HEK293 (cell line): ENCODE measurements around the gene KDM4C.

ENCODE experiments used
- CTCF ChIA-PET: fragments of 350-600 bp; formaldehyde crosslinking; extraction: SDS; loops from one replicate; lab custom pipeline; 2021; ENCODE audit warnings: antibody characterized with exemption; lab: Yijun Ruan, JAX
- POLR2A ChIA-PET: fragments of 300-600 bp; formaldehyde crosslinking; extraction: SDS; loops from one replicate; lab custom pipeline; 2020; ENCODE audit warnings: antibody characterized with exemption, inconsistent platforms; lab: Yijun Ruan, JAX
- H3K27ac ChIP-seq: fragments of 200-500 bp; sonication (Bioruptor generic); 2 replicates; pipeline ENCODE4 v1.5.1; 2014; ENCODE audit warnings: low read depth, low read length, control low read depth, inconsistent platforms; ENCODE audit errors: extremely low read depth
- H3K36me3 ChIP-seq, 2 experiments: fragments of 200-500 bp in 1 of 2; sonication (Bioruptor generic) in 1 of 2; 1 replicate in 1 of 2; 2 replicates in 1 of 2; pipeline ENCODE4 v1.5.1; 2014 to 2017; ENCODE audit warnings: inconsistent platforms in 2 of 2, low read length in 2 of 2; ENCODE audit not compliant: control insufficient read depth in 2 of 2, insufficient read depth in 1 of 2
- H3K4me1 ChIP-seq: fragments of 200-500 bp; sonication (Bioruptor generic); 2 replicates; pipeline ENCODE4 v1.5.1; 2014; ENCODE audit warnings: mild to moderate bottlenecking, low read length, inconsistent platforms; ENCODE audit not compliant: control insufficient read depth, insufficient read depth
- H3K4me3 ChIP-seq: 2 replicates; pipeline ENCODE4 v1.5.1; 2011; ENCODE audit warnings: low read depth, mild to moderate bottlenecking, control low read depth, low read length, moderate library complexity
- H3K9me3 ChIP-seq: fragments of 200-500 bp; sonication (Bioruptor generic); 2 replicates; pipeline ENCODE4 v1.5.1; 2014; ENCODE audit warnings: low read depth, low read length, inconsistent platforms; ENCODE audit not compliant: control insufficient read depth, insufficient read depth
- EGR2 ChIP-seq: fragments of 450-650 bp; formaldehyde crosslinking; IDR thresholded peaks from 2 replicates; pipeline ENCODE4 v1.5.1; 2016; ENCODE audit warnings: low read depth, missing biosample characterization, missing genetic modification characterization
- GFI1B ChIP-seq: fragments of 450-650 bp; formaldehyde crosslinking; IDR thresholded peaks from 2 replicates; pipeline ENCODE4 v1.5.1; 2016; ENCODE audit warnings: missing biosample characterization, missing genetic modification characterization
- GLI2 ChIP-seq: fragments of 450-650 bp; formaldehyde crosslinking; IDR thresholded peaks from 2 replicates; pipeline ENCODE4; 2017; ENCODE audit warnings: missing biosample characterization, missing genetic modification characterization, low read depth, borderline replicate concordance
- MZF1 ChIP-seq: fragments of 450-650 bp; formaldehyde crosslinking; IDR thresholded peaks from 2 replicates; pipeline ENCODE4 v1.5.1; 2017; ENCODE audit warnings: missing biosample characterization, missing genetic modification characterization, borderline replicate concordance
- OSR2 ChIP-seq: fragments of 450-650 bp; formaldehyde crosslinking; IDR thresholded peaks from 2 replicates; pipeline ENCODE4 v1.5.1; 2016; ENCODE audit warnings: missing biosample characterization, missing genetic modification characterization
- SALL2 ChIP-seq: fragments of 450-650 bp; formaldehyde crosslinking; IDR thresholded peaks from 2 replicates; pipeline ENCODE4 v1.5.0; 2017; ENCODE audit warnings: missing biosample characterization, mild to moderate bottlenecking, missing genetic modification characterization, borderline replicate concordance
- TRIM28 ChIP-seq: IDR thresholded peaks from 2 replicates; pipeline ENCODE4 v1.6.1; 2011; ENCODE audit warnings: low read length, control low read depth, borderline replicate concordance
- YY1 ChIP-seq: fragments of 450-650 bp; formaldehyde crosslinking; IDR thresholded peaks from 2 replicates; pipeline ENCODE4 v1.5.1; 2018; ENCODE audit warnings: missing biosample characterization, missing genetic modification characterization
- ZBTB1 ChIP-seq: fragments of 450-650 bp; formaldehyde crosslinking; IDR thresholded peaks from 2 replicates; pipeline ENCODE4 v1.5.1; 2016; ENCODE audit warnings: missing biosample characterization, missing genetic modification characterization
- ZFP3 ChIP-seq: fragments of 450-650 bp; formaldehyde crosslinking; IDR thresholded peaks from 2 replicates; pipeline ENCODE4 v1.5.1; 2016; ENCODE audit warnings: low read depth, missing biosample characterization, missing genetic modification characterization
- ZNF133 ChIP-seq: fragments of 450-650 bp; formaldehyde crosslinking; IDR thresholded peaks from 2 replicates; pipeline ENCODE4 v1.5.1; 2016; ENCODE audit warnings: missing biosample characterization, missing genetic modification characterization
- ZNF19 ChIP-seq: fragments of 450-650 bp; formaldehyde crosslinking; IDR thresholded peaks from 2 replicates; pipeline ENCODE4; 2016; ENCODE audit warnings: missing biosample characterization, missing genetic modification characterization, low read depth
- ZNF335 ChIP-seq: fragments of 450-650 bp; formaldehyde crosslinking; conservative IDR thresholded peaks from 2 replicates; pipeline ENCODE4 v1.5.1; 2016; ENCODE audit warnings: missing biosample characterization, missing genetic modification characterization
- ZNF350 ChIP-seq: fragments of 450-650 bp; formaldehyde crosslinking; IDR thresholded peaks from 2 replicates; pipeline ENCODE4 v1.5.0; 2017; ENCODE audit warnings: missing biosample characterization, mild to moderate bottlenecking, missing genetic modification characterization
- ZNF48 ChIP-seq: fragments of 450-650 bp; formaldehyde crosslinking; IDR thresholded peaks from 2 replicates; pipeline ENCODE4 v1.5.1; 2016; ENCODE audit warnings: missing biosample characterization, missing genetic modification characterization
- ZNF548 ChIP-seq: fragments of 450-650 bp; formaldehyde crosslinking; IDR thresholded peaks from 2 replicates; pipeline ENCODE4 v1.5.1; 2016; ENCODE audit warnings: missing biosample characterization, missing genetic modification characterization
- ZNF585B ChIP-seq: fragments of 450-650 bp; formaldehyde crosslinking; IDR thresholded peaks from 2 replicates; pipeline ENCODE4 v1.5.1; 2016; ENCODE audit warnings: missing biosample characterization, missing genetic modification characterization
- ZNF610 ChIP-seq: fragments of 450-650 bp; formaldehyde crosslinking; IDR thresholded peaks from 2 replicates; pipeline ENCODE4 v1.5.1; 2016; ENCODE audit warnings: missing biosample characterization, missing genetic modification characterization, borderline replicate concordance
- ZNF677 ChIP-seq: fragments of 450-650 bp; IDR thresholded peaks from 2 replicates; pipeline ENCODE4 v1.5.0; 2018; ENCODE audit warnings: missing biosample characterization, mild to moderate bottlenecking, missing genetic modification characterization, moderate library complexity
- ZNF768 ChIP-seq: fragments of 450-650 bp; formaldehyde crosslinking; IDR thresholded peaks from 2 replicates; pipeline ENCODE4 v1.5.1; 2018; ENCODE audit warnings: missing biosample characterization, mild to moderate bottlenecking, missing genetic modification characterization
- TF ChIP-seq, protein P1 (sequence below): fragments of 450-650 bp; formaldehyde crosslinking; conservative IDR thresholded peaks from 2 replicates; pipeline ENCODE4 v1.5.1; 2016; ENCODE audit warnings: low read depth, missing biosample characterization, missing genetic modification characterization
- TF ChIP-seq, protein P2 (sequence below): fragments of 450-650 bp; formaldehyde crosslinking; IDR thresholded peaks from 2 replicates; pipeline ENCODE4 v1.5.1; 2017; ENCODE audit warnings: missing biosample characterization, missing genetic modification characterization
- TF ChIP-seq, protein P3 (sequence below): fragments of 450-650 bp; formaldehyde crosslinking; IDR thresholded peaks from 2 replicates; pipeline ENCODE4 v1.5.1; 2016; ENCODE audit warnings: missing biosample characterization, missing genetic modification characterization
- TF ChIP-seq, protein P4 (sequence below): fragments of 450-650 bp; formaldehyde crosslinking; IDR thresholded peaks from 2 replicates; pipeline ENCODE4 v1.5.1; 2016; ENCODE audit warnings: missing biosample characterization, missing genetic modification characterization

Gene KDM4C

DNA sequence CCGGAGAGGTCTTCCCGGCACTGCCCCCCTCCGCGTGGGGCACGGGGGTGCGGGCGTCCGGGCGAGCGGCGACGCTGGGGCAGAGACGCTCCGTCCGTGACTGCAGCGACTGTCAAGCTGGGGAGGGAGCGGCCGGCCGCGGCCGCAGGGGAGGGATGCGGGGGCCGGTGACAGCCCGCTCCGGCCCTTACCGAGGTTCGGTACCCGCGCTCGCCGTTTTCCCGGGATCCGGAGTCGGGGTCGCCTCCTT is 400 bp downstream of the KDM4C start (continued):
- TF ChIP-seq ZNF48 (tag by site-specific recombination) (no peak), EGR2 (tag by site-specific recombination) (no peak), ZNF610 (tag by site-specific recombination) (peak; percentile 30; the same call in 1 of the 2 replicates), ZBTB1 (tag by site-specific recombination) (no peak)

DNA sequence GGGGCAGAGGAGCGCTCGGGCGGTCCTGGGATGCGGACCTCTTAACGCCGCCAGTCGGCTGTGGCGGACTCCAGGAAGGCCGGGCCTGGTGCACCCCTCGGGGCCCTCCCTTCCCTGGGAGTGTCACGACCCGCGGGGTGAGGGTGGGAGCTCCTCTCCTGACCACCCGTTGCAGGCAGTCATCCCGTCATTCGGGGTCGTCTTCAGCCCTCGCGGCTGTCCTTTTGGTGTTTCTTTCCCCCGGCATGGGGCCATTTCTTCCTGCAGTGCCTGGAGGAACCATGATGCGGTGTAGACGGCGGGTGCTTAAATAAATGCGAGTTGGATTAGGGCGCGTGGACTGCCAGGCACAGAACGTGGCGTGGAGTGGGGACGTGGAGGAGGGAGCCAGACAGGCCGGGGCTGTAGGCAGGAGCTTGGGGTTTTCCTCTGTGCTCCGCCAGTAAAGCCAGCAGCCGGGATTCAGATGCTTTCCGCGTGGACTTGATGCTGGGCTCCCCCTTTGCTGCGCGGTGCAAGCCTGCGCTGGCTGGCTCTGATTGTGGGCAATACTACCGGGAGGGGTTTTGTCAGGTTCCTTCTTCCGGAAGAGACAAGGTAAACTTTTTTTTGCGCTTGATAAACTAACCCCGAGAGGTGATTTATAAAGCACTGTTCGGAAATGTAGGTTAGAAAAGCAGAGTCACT is 868 bp downstream of the KDM4C start:
- peak overlapping the region; percentile 58; the same call in 1 of the 2 replicates for H3K27ac ChIP-seq
- TF ChIP-seq, protein P1, sequence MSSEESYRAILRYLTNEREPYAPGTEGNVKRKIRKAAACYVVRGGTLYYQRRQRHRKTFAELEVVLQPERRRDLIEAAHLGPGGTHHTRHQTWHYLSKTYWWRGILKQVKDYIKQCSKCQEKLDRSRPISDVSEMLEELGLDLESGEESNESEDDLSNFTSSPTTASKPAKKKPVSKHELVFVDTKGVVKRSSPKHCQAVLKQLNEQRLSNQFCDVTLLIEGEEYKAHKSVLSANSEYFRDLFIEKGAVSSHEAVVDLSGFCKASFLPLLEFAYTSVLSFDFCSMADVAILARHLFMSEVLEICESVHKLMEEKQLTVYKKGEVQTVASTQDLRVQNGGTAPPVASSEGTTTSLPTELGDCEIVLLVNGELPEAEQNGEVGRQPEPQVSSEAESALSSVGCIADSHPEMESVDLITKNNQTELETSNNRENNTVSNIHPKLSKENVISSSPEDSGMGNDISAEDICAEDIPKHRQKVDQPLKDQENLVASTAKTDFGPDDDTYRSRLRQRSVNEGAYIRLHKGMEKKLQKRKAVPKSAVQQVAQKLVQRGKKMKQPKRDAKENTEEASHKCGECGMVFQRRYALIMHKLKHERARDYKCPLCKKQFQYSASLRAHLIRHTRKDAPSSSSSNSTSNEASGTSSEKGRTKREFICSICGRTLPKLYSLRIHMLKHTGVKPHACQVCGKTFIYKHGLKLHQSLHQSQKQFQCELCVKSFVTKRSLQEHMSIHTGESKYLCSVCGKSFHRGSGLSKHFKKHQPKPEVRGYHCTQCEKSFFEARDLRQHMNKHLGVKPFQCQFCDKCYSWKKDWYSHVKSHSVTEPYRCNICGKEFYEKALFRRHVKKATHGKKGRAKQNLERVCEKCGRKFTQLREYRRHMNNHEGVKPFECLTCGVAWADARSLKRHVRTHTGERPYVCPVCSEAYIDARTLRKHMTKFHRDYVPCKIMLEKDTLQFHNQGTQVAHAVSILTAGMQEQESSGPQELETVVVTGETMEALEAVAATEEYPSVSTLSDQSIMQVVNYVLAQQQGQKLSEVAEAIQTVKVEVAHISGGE (tag by site-specific recombination) = peak; percentile 55
- TF ChIP-seq ZNF350 = no peak
- TF ChIP-seq GLI2 (tag by site-specific recombination) = no peak
- TF ChIP-seq ZNF548 = no peak
- TF ChIP-seq, protein P2, sequence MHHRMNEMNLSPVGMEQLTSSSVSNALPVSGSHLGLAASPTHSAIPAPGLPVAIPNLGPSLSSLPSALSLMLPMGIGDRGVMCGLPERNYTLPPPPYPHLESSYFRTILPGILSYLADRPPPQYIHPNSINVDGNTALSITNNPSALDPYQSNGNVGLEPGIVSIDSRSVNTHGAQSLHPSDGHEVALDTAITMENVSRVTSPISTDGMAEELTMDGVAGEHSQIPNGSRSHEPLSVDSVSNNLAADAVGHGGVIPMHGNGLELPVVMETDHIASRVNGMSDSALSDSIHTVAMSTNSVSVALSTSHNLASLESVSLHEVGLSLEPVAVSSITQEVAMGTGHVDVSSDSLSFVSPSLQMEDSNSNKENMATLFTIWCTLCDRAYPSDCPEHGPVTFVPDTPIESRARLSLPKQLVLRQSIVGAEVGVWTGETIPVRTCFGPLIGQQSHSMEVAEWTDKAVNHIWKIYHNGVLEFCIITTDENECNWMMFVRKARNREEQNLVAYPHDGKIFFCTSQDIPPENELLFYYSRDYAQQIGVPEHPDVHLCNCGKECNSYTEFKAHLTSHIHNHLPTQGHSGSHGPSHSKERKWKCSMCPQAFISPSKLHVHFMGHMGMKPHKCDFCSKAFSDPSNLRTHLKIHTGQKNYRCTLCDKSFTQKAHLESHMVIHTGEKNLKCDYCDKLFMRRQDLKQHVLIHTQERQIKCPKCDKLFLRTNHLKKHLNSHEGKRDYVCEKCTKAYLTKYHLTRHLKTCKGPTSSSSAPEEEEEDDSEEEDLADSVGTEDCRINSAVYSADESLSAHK (tag by site-specific recombination) = no peak
- TF ChIP-seq TRIM28 = no peak
- TF ChIP-seq ZNF19 (tag by site-specific recombination) = no peak
- no peak for TF ChIP-seq ZNF585B (tag by site-specific recombination)
- TF ChIP-seq OSR2 (tag by site-specific recombination) = no peak
- no peak for TF ChIP-seq ZFP3 (tag by site-specific recombination)
- TF ChIP-seq YY1 = 0 out of 2 replicates have a peak, but pooled peaks have one; percentile 6
- TF ChIP-seq, protein P3, sequence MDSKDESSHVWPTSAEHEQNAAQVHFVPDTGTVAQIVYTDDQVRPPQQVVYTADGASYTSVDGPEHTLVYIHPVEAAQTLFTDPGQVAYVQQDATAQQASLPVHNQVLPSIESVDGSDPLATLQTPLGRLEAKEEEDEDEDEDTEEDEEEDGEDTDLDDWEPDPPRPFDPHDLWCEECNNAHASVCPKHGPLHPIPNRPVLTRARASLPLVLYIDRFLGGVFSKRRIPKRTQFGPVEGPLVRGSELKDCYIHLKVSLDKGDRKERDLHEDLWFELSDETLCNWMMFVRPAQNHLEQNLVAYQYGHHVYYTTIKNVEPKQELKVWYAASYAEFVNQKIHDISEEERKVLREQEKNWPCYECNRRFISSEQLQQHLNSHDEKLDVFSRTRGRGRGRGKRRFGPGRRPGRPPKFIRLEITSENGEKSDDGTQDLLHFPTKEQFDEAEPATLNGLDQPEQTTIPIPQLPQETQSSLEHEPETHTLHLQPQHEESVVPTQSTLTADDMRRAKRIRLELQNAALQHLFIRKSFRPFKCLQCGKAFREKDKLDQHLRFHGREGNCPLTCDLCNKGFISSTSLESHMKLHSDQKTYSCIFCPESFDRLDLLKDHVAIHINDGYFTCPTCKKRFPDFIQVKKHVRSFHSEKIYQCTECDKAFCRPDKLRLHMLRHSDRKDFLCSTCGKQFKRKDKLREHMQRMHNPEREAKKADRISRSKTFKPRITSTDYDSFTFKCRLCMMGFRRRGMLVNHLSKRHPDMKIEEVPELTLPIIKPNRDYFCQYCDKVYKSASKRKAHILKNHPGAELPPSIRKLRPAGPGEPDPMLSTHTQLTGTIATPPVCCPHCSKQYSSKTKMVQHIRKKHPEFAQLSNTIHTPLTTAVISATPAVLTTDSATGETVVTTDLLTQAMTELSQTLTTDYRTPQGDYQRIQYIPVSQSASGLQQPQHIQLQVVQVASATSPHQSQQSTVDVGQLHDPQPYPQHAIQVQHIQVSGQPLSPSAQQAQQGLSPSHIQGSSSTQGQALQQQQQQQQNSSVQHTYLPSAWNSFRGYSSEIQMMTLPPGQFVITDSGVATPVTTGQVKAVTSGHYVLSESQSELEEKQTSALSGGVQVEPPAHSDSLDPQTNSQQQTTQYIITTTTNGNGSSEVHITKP = peak; percentile 97
- no peak for TF ChIP-seq ZNF133 (tag by site-specific recombination)
- TF ChIP-seq MZF1 (tag by site-specific recombination) = 0 out of 2 replicates have a peak, but pooled peaks have one; percentile 28
- TF ChIP-seq SALL2 (tag by site-specific recombination) = no peak
- TF ChIP-seq ZNF768 = 0 out of 2 replicates have a peak, but pooled peaks have one; percentile 24
- TF ChIP-seq GFI1B = no peak
- TF ChIP-seq ZNF335 (tag by site-specific recombination) = peak; percentile 57
- TF ChIP-seq, protein P4, sequence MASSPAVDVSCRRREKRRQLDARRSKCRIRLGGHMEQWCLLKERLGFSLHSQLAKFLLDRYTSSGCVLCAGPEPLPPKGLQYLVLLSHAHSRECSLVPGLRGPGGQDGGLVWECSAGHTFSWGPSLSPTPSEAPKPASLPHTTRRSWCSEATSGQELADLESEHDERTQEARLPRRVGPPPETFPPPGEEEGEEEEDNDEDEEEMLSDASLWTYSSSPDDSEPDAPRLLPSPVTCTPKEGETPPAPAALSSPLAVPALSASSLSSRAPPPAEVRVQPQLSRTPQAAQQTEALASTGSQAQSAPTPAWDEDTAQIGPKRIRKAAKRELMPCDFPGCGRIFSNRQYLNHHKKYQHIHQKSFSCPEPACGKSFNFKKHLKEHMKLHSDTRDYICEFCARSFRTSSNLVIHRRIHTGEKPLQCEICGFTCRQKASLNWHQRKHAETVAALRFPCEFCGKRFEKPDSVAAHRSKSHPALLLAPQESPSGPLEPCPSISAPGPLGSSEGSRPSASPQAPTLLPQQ (tag by site-specific recombination) = no peak
- TF ChIP-seq ZNF677 = no peak

More for the DNA sequence above, 868 bp downstream of the KDM4C start:
- H3K4me1 ChIP-seq = no peaks in the 10 kb centered on the region
- POLR2A ChIA-PET = interaction anchor here (1.2 to 2.6 kb wide), 7 partner anchors 9 to 750 kb away, joined by 4 to 17 read pairs (median 7); a partner anchor contains a TSS
- CTCF ChIA-PET = interaction anchor here (0.6 to 1.1 kb wide), 3 partner anchors 19 to 21 kb away, joined by 3 to 4 read pairs (median 3); no protein-coding TSS in a partner anchor
- no peaks in the 10 kb centered on the region for H3K36me3 ChIP-seq
- peak overlapping the region; percentile 91 for H3K4me3 ChIP-seq
- H3K9me3 ChIP-seq = no peaks in the 10 kb centered on the region
